Measurements from ENCODE around the gene NFYC. TPM values are rescaled to one million over a fixed set of nuclear protein-coding genes. Genes with fewer than 3 reads are reported as not detected.
A peak's percentile ranks its signal among the peaks of the same experiment; 100 is the strongest.
"Not testable (repeated sequence)": the region's sequence is repeated elsewhere in the genome, so short reads cannot be mapped to it uniquely, and the experiment has no call there.

NFYC gene
- total RNA-seq, 2 experiments from 2014 or later: 85.7 to 99.2 TPM

DNA sequence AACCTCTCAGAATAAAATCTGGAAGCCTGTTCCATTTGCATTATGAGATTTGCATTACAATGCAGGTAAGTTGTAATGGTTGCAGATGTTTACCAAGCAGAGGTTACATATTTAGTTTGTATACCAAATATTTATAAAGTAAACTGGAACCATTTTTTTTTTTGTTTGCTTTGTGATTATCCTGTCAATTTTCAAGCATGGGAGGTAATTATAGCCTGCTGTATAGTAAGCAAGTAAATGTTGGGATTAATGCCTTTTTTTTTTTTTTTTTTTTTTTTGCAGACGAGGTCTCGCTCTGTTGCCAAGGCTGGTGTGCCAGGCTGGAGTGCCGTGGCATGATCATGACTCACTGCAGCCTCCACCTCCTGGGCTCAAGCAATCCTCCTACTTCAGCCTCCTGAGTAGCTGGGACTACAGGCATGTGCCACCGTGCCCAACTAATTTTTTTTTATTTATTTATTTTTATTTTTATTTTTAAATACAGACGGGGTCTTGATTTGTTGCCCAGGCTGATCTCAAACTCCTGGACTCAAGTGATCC, 21.0 kb downstream of the NFYC start:
- Mint-ChIP-seq H3K27ac (no peak overlapping the region), H3K4me3 (no peak overlapping the region), H3K9me3 (no peaks in the 10 kb centered on the region), H3K4me1 (peaks cover 70% of the 10 kb centered on the region), H3K27me3 (no peaks in the 10 kb centered on the region), H3K36me3 (ENCODE audit: low read depth) (peaks cover 34% of the 10 kb centered on the region)
- CTCF ChIA-PET: interaction anchor here (0.9 kb wide), 1 partner anchor 12 kb away, joined by 3 read pairs; no protein-coding TSS in a partner anchor
- POLR2A ChIA-PET: no interaction called here
- no peak for DNase-seq

GRCh38 chr1:40712997-40713396, 21.5 kb downstream of the NFYC start:
- peak overlapping the region; percentile 78 for H3K27ac Mint-ChIP-seq
- H3K4me3 Mint-ChIP-seq: peak overlapping the region; percentile 36
- ChIA-PET CTCF (interaction anchor here (1.7 kb wide), 1 partner anchor 10 kb away, joined by 6 read pairs; no protein-coding TSS in a partner anchor), POLR2A (no interaction called here)
- H3K4me1 Mint-ChIP-seq: peaks cover 68% of the 10 kb centered on the region
- no peaks in the 10 kb centered on the region for H3K9me3 Mint-ChIP-seq
- H3K36me3 Mint-ChIP-seq (ENCODE audit: low read depth): peaks cover 34% of the 10 kb centered on the region
- H3K27me3 Mint-ChIP-seq: no peaks in the 10 kb centered on the region
- DNase-seq: peak; percentile 24

- POLR2A ChIA-PET: no interaction called here
- Mint-ChIP-seq H3K9me3 (no peaks in the 10 kb centered on the region), H3K27ac (no peak overlapping the region), H3K27me3 (no peaks in the 10 kb centered on the region), H3K4me3 (no peak overlapping the region), H3K4me1 (peaks cover 49% of the 10 kb centered on the region), H3K36me3 (ENCODE audit: low read depth) (peaks cover 33% of the 10 kb centered on the region)
- no peak for DNase-seq
- CTCF ChIA-PET: interaction anchor here (1.0 kb wide), 1 partner anchor 46 kb away, joined by 3 read pairs; no protein-coding TSS in a partner anchor
Measured at GRCh38 chr1:40715491-40716059, 24.1 kb downstream of the NFYC start.

GRCh38 chr1:40717065-40717464, 25.6 kb downstream of the NFYC start:
- ChIA-PET POLR2A (no interaction called here), CTCF (interaction anchor here (1.8 kb wide), 1 partner anchor 48 kb away, joined by 4 read pairs; no protein-coding TSS in a partner anchor)
- H3K4me3 Mint-ChIP-seq: no peak overlapping the region
- peaks cover 37% of the 10 kb centered on the region for H3K4me1 Mint-ChIP-seq
- no peak for DNase-seq
- no peaks in the 10 kb centered on the region for H3K9me3 Mint-ChIP-seq
- H3K27ac Mint-ChIP-seq: no peak overlapping the region
- H3K27me3 Mint-ChIP-seq: no peaks in the 10 kb centered on the region
- H3K36me3 Mint-ChIP-seq (ENCODE audit: low read depth): peaks cover 31% of the 10 kb centered on the region

- CTCF ChIA-PET: interaction anchor here (1.8 kb wide), 1 partner anchor 49 kb away, joined by 4 read pairs; no protein-coding TSS in a partner anchor
Measured at GRCh38 chr1:40717955-40718354, 26.5 kb downstream of the NFYC start.

DNA sequence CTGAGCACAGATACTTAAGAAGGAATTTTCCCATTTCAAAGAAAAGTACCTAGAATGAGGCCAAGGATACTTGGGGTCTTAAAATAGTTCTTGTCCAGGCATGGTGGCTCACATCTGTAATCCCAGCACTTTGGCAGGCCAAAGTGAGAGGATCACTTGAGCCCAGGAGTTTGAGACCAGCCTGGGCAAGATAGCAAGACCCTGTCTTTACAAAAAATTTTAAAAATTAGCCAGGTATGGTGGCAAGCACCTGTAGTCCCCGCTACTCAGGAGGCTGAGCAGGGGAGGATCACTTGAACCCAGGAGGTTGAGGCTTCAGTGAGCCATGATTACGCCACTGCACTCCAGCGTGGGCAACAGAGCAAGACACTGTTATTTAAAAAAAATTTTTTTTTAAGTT, 29.0 kb downstream of the NFYC start:
- no peak overlapping the region for H3K4me3 Mint-ChIP-seq
- ChIA-PET POLR2A (no interaction called here), CTCF (interaction anchor here (1.3 kb wide), 1 partner anchor 26 kb away, joined by 3 read pairs; no protein-coding TSS in a partner anchor)
- DNase-seq: no peak
- H3K27me3 Mint-ChIP-seq: no peaks in the 10 kb centered on the region
- H3K36me3 Mint-ChIP-seq (ENCODE audit: low read depth): peaks cover 30% of the 10 kb centered on the region
- H3K4me1 Mint-ChIP-seq: peaks cover 17% of the 10 kb centered on the region
- H3K27ac Mint-ChIP-seq: no peak overlapping the region
- H3K9me3 Mint-ChIP-seq: no peaks in the 10 kb centered on the region

More at GRCh38 chr1:40717955-40718354, 26.5 kb downstream of the NFYC start:
- H3K4me3 Mint-ChIP-seq: no peak overlapping the region
- no peaks in the 10 kb centered on the region for H3K9me3 Mint-ChIP-seq
- H3K27me3 Mint-ChIP-seq: no peaks in the 10 kb centered on the region
- DNase-seq: no peak
- POLR2A ChIA-PET: no interaction called here
- H3K27ac Mint-ChIP-seq: no peak overlapping the region
- peaks cover 31% of the 10 kb centered on the region for H3K4me1 Mint-ChIP-seq
- peaks cover 34% of the 10 kb centered on the region for H3K36me3 Mint-ChIP-seq (ENCODE audit: low read depth)

DNA sequence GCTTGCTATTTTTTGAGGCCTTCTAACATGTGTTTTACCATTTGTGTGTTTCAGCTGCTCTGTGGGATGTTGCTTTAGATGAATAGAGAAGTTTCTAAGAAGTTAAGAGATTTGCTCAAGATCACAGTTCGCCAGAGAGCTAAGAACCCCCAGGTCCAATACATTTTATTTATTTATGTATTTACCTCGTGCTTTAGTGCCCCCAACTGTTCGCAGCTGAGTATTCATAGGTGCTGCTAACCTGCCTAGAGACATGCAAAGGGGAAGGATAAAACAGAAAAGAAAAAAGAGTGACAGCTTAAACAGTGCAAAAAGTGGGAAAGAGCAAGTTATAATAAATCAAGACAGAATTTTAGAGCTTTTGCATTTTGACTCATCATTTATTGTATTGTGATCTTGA, 31.1 kb downstream of the NFYC start:
- POLR2A ChIA-PET: no interaction called here
- CTCF ChIA-PET: interaction anchor here (0.6 to 1.8 kb wide), 6 partner anchors 9 to 75 kb away, joined by 3 to 6 read pairs (median 4); no protein-coding TSS in a partner anchor

DNA sequence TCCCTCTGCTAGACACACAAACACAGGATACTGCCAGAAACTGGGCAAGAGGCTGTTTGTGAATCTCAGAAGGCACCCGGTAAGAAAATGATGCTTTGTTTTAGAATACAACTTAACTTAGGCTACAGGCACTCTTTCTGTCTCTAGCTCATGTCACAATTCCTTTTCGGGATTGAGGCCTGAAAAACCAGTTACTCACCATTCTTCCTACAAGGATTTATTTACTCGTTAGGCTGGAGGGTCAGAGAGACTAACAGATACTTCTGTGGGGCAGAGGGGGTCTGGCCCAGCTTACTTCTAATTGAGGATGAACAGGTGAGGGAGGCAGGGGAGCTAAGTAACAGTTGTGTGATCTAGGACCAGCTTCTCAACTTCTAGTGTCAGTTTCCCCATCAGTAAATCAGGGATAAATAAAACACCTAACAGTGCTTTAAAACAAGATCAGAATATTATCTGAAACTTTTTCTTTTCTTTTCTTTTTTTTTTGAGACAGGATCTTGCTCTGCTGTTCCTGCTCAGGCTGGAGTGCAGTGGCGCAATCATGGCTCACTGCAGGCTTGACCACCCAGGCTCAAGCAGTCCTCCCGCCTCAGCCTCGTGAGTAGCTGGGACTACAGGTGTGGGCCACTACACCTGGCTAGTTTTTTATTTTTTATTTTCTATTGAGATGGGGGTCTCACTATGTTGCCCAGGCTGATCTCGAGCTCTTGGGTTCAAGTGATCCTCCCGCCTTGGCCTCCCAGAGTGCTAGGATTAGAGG, 31.9 kb downstream of the NFYC start:
- Mint-ChIP-seq H3K27ac (no peak overlapping the region), H3K9me3 (no peaks in the 10 kb centered on the region), H3K4me1 (peaks cover 16% of the 10 kb centered on the region), H3K27me3 (no peaks in the 10 kb centered on the region), H3K36me3 (ENCODE audit: low read depth) (peaks cover 27% of the 10 kb centered on the region), H3K4me3 (no peak overlapping the region)
- POLR2A ChIA-PET: no interaction called here
- no peak for DNase-seq
- CTCF ChIA-PET: interaction anchor here (0.7 to 1.8 kb wide), 6 partner anchors 9 to 75 kb away, joined by 3 to 6 read pairs (median 4); no protein-coding TSS in a partner anchor

More for the DNA sequence above, 31.1 kb downstream of the NFYC start:
- Mint-ChIP-seq H3K4me1 (peaks cover 16% of the 10 kb centered on the region), H3K27ac (no peak overlapping the region), H3K27me3 (no peaks in the 10 kb centered on the region), H3K9me3 (no peaks in the 10 kb centered on the region), H3K36me3 (ENCODE audit: low read depth) (peaks cover 29% of the 10 kb centered on the region), H3K4me3 (no peak overlapping the region)
- DNase-seq: no peak

DNA sequence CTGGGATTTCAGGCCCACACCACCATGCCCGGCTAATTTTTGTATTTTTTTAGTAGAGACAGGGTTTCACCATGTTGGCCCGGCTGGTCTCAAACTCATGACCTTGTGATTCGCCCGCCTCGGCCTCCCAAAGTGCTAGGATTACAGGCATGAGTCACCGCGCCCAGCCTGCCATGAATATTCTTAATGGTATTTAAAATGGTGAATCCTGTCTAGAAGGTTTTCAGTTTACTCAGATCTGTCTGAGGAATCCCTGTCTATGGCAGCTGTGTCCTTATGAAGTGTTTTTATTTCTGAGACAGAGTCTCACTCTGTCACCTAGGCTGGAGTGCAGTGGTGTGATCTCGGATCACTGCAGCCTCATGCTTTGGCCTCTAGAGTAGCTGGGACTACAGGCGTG, 36.2 kb downstream of the NFYC start:
- CTCF ChIA-PET: interaction anchor here (1.9 kb wide), 1 partner anchor 9 kb away, joined by 10 read pairs; no protein-coding TSS in a partner anchor
- H3K9me3 Mint-ChIP-seq, POLR2A ChIA-PET, DNase-seq, H3K4me3 Mint-ChIP-seq, H3K27ac Mint-ChIP-seq, H3K27me3 Mint-ChIP-seq: not testable (repeated sequence)
- Mint-ChIP-seq H3K36me3 (ENCODE audit: low read depth) (peaks cover 29% of the 10 kb centered on the region), H3K4me1 (peaks cover 41% of the 10 kb centered on the region)

GRCh38 chr1:40729316-40729862, 37.9 kb downstream of the NFYC start:
- not testable (repeated sequence) for H3K27me3 Mint-ChIP-seq, DNase-seq, H3K9me3 Mint-ChIP-seq, H3K4me3 Mint-ChIP-seq
- Mint-ChIP-seq H3K27ac (peak overlapping the region; percentile 37), H3K4me1 (peaks cover 45% of the 10 kb centered on the region), H3K36me3 (ENCODE audit: low read depth) (peaks cover 25% of the 10 kb centered on the region)
- ChIA-PET CTCF (interaction anchor here (0.6 to 2.0 kb wide), 5 partner anchors 24 to 45 kb away, joined by 3 to 6 read pairs (median 3); no protein-coding TSS in a partner anchor), POLR2A (interaction anchor here (0.7 kb wide), 1 partner anchor 188 kb away, joined by 5 read pairs; no protein-coding TSS in a partner anchor)

DNA sequence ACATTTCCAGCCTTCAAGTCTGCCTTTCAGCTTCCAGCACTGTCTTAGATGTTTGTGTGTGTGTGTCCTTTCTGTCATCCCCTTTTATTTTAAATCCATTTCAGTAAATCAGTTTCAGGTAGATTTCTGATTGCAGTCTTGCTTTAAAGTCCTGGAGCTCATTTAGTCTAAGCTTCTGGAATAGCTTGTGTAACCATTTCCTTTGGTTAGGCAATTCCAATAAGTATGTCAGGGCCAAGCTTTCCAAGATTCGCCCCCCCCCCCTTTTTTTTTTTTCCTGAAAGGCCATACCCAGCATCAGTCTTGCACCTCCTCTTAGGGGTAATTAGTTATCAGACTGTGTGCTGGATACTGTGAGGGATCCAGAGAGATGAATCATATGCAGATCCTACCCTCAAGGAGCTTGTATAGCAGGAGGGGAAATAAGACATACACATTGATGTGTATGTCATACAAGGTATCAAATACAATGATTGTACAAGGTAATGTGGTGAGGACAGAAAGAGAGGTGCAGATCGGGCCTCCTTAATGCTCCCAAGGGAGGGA, 41.3 kb downstream of the NFYC start:
- Mint-ChIP-seq H3K9me3 (no peaks in the 10 kb centered on the region), H3K27ac (peak overlapping the region; percentile 54), H3K27me3 (no peaks in the 10 kb centered on the region), H3K4me1 (peaks cover 35% of the 10 kb centered on the region), H3K4me3 (no peak overlapping the region), H3K36me3 (ENCODE audit: low read depth) (peaks cover 16% of the 10 kb centered on the region)
- no peak for DNase-seq
- ChIA-PET CTCF (interaction anchor here (1.2 to 2.2 kb wide), 3 partner anchors 10 to 42 kb away, joined by 3 to 4 read pairs (median 3); no protein-coding TSS in a partner anchor), POLR2A (no interaction called here)

DNA sequence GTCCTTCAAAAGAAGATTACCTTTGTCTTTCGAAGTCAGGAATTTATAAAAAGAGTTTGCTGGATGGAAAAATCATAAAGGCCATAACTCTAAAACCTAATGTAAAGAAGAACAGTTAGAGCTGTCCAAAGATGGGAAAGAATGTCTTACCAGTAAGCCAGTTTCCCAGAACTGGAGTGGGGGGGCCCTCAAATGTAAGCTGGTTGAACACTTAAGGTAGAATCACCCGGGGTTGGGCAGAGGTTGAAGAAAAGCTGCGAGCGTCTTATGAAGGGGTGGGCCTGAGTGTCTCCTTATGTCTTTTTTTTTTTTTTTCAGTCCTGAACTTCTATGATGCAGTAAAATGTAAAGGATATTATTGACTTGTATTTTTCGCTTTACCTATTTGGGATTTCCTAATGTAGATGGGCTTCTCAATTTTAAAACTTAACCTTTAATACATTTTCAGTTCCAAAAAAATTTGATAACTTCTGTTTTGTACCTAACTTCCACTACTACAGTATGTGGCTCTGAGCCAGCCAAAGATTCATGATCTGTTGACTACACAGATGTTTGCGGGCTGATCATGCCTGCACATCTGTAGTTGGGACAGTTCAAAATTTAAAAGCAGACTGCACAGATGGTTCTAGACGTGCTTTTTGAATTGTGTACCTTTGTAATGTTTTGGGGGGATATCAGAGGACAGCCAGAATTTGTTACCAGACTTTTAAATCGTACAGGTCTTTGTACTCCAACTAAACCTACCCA, 43.6 kb downstream of the NFYC start:
- POLR2A ChIA-PET: no interaction called here
- Mint-ChIP-seq H3K27me3 (no peaks in the 10 kb centered on the region), H3K9me3 (no peaks in the 10 kb centered on the region), H3K4me3 (no peak overlapping the region), H3K4me1 (peaks cover 24% of the 10 kb centered on the region), H3K36me3 (ENCODE audit: low read depth) (peaks cover 35% of the 10 kb centered on the region), H3K27ac (no peak overlapping the region)
- CTCF ChIA-PET: interaction anchor here (0.6 kb wide), 2 partner anchors 649 to 657 kb away, joined by 3 read pairs; no protein-coding TSS in a partner anchor
- no peak for DNase-seq
